K562 (cell line): ENCODE results near the gene KRTAP10-12. TPM values are rescaled to one million over a fixed set of nuclear protein-coding genes. Genes with fewer than 3 reads are reported as not detected.
A peak's percentile ranks its signal among the peaks of the same experiment; 100 is the strongest.

ENCODE experiments used
- CTCF ChIP-seq, 3 experiments: IDR thresholded peaks in 2 of 3; conservative IDR thresholded peaks in 1 of 3; 2 replicates each; pipeline ENCODE4 v1.5.1; 2011 to 2012; ENCODE audit warnings: low read length in 3 of 3, mild to moderate bottlenecking in 3 of 3, control low read depth in 2 of 3, improper control_type of control experiment in 1 of 3, inconsistent platforms in 1 of 3, low read depth in 1 of 3, mixed read lengths in 1 of 3, moderate library complexity in 1 of 3; ENCODE audit not compliant: insufficient read depth in 2 of 3
- MCM3 ChIP-seq: fragments of 450-650 bp; IDR thresholded peaks from 2 replicates; pipeline ENCODE4 v1.6.1; 2016
- REST ChIP-seq, 2 experiments: fragments of 450-650 bp; formaldehyde crosslinking in 1 of 2; IDR thresholded peaks; 2 replicates each; pipeline versions ENCODE4 v1.4.0 to v1.6.1; 2014 to 2020; ENCODE audit warnings: mild to moderate bottlenecking in 2 of 2, borderline replicate concordance in 1 of 2, low read depth in 1 of 2
- ZNF316 ChIP-seq: fragments of 450-650 bp; IDR thresholded peaks from 2 replicates; pipeline ENCODE4 v1.6.1; 2016
- polyA plus RNA-seq, 8 experiments: library from polyadenylated mRNA; depleted of rRNA in 4 of 8; stranded (reverse) in 5 of 8; unstranded in 3 of 8; fragments of >200 nt; fragmentation: Nextera tagmentation in 2 of 8; fragmentation: Illumina TruSeq in 1 of 8; extraction: Ambion mirVana in 2 of 8; extraction: Trizol in 1 of 8; gene quantifications; 2 replicates each; pipeline versions ENCODE4 v1.2.1 to v1.2.3, GENCODE V29; 2011 to 2014; ENCODE audit warnings: inconsistent platforms in 1 of 8, missing spikeins in 1 of 8
- small RNA-seq: library from RNA; depleted of rRNA; stranded (forward); fragments of <200 nt; gene quantifications from one replicate; pipeline ENCODE3, GENCODE V24; 2014
- total RNA-seq, 7 experiments: library from RNA; depleted of rRNA in 6 of 7; stranded (reverse); fragments of >200 nt in 6 of 7; fragmentation: Illumina TruSeq in 2 of 7; extraction: Trizol in 2 of 7; gene quantifications; 2 replicates each; pipeline versions ENCODE4 v1.2.1 to v1.2.3, GENCODE V29; 2011 to 2021; ENCODE audit warnings: low replicate concordance in 1 of 7

Gene KRTAP10-12
- total and polyA plus RNA-seq, 9 of the 15 experiments (the other 6 are each of a cell fraction or from before 2014, with no cell fraction given): not detected

- TF ChIP-seq REST (IDR thresholded peaks at IDR 0.05; ENCODE audit: borderline replicate concordance): peak; percentile 56; the same call in 1 of the 2 replicates
- TF ChIP-seq REST (CRISPR knock-in tag; IDR thresholded peaks at IDR 0.05; ENCODE audit: low read depth): no peak
- TF ChIP-seq CTCF (IDR thresholded peaks at IDR 0.05 in 2 of 3, conservative IDR thresholded peaks at IDR 0.05 in 1 of 3; ENCODE audit: insufficient read depth in 2 of 3, low read depth in 1 of 3, low read length in 3 of 3): peak; percentile 29 to 67 (median 35); a peak in 4 of 6 replicates
- TF ChIP-seq ZNF316: peak; percentile 91
- no peak for TF ChIP-seq MCM3
Measured at GRCh38 chr21:44742418-44743153, 45.6 kb downstream of the KRTAP10-12 start (continued).

Small RNA genes within 50 kb of the gene (small RNA-seq; reads per million reads assigned to genes)
- not detected for gene KRTAP12-6P

Other genes with a start within 250 kb of the KRTAP10-12 start
Only the 7 nearest of the 22 such genes appear.
- gene KRTAP10-10, start 59.8 kb upstream of the KRTAP10-12 start, total RNA-seq (2014; rRNA removed): not detected in 2 replicates
- not detected in 2 replicates for gene KRTAP10-10, start 59.8 kb upstream of the KRTAP10-12 start, total RNA-seq (2014; rRNA removed; fragmentation: Illumina TruSeq; extraction: Trizol)
- not detected in 2 replicates for gene KRTAP10-10, start 59.8 kb upstream of the KRTAP10-12 start, total RNA-seq (2015; rRNA removed; fragmentation: Illumina TruSeq; extraction: Trizol)
- gene KRTAP10-10, start 59.8 kb upstream of the KRTAP10-12 start, total RNA-seq (2021): not detected in 2 replicates
- gene KRTAP10-10, start 59.8 kb upstream of the KRTAP10-12 start, polyA plus RNA-seq (2011; rRNA removed): not detected in 2 replicates
- not detected in 2 replicates for gene KRTAP10-10, start 59.8 kb upstream of the KRTAP10-12 start, polyA plus RNA-seq (2014; fragmentation: Illumina TruSeq; extraction: Trizol)
- gene KRTAP10-10, start 59.8 kb upstream of the KRTAP10-12 start, polyA plus RNA-seq (2014; fragmentation: Nextera tagmentation; extraction: Ambion mirVana): not detected
- gene KRTAP10-10, start 59.8 kb upstream of the KRTAP10-12 start, polyA plus RNA-seq (2014; rRNA removed): not detected in 2 replicates
- gene KRTAP10-11, start 50.8 kb upstream of the KRTAP10-12 start, total RNA-seq (2014; rRNA removed): not detected in 2 replicates
- not detected in 2 replicates for gene KRTAP10-11, start 50.8 kb upstream of the KRTAP10-12 start, total RNA-seq (2014; rRNA removed; fragmentation: Illumina TruSeq; extraction: Trizol)
- not detected in 2 replicates for gene KRTAP10-11, start 50.8 kb upstream of the KRTAP10-12 start, total RNA-seq (2015; rRNA removed; fragmentation: Illumina TruSeq; extraction: Trizol)
- gene KRTAP10-11, start 50.8 kb upstream of the KRTAP10-12 start, total RNA-seq (2021): not detected in 2 replicates
- not detected in 2 replicates for gene KRTAP10-11, start 50.8 kb upstream of the KRTAP10-12 start, polyA plus RNA-seq (2011; rRNA removed)
- not detected in 2 replicates for gene KRTAP10-11, start 50.8 kb upstream of the KRTAP10-12 start, polyA plus RNA-seq (2014; fragmentation: Illumina TruSeq; extraction: Trizol)
- not detected for gene KRTAP10-11, start 50.8 kb upstream of the KRTAP10-12 start, polyA plus RNA-seq (2014; fragmentation: Nextera tagmentation; extraction: Ambion mirVana)
- gene KRTAP10-11, start 50.8 kb upstream of the KRTAP10-12 start, polyA plus RNA-seq (2014; rRNA removed): not detected in 2 replicates
- not detected in 2 replicates for gene KRTAP12-4, start 42.5 kb upstream of the KRTAP10-12 start, total RNA-seq (2014; rRNA removed)
- gene KRTAP12-4, start 42.5 kb upstream of the KRTAP10-12 start, total RNA-seq (2014; rRNA removed; fragmentation: Illumina TruSeq; extraction: Trizol): not detected in 2 replicates
- not detected in 2 replicates for gene KRTAP12-4, start 42.5 kb upstream of the KRTAP10-12 start, total RNA-seq (2015; rRNA removed; fragmentation: Illumina TruSeq; extraction: Trizol)
- gene KRTAP12-4, start 42.5 kb upstream of the KRTAP10-12 start, total RNA-seq (2021): not detected in 2 replicates
- not detected in 2 replicates for gene KRTAP12-4, start 42.5 kb upstream of the KRTAP10-12 start, polyA plus RNA-seq (2011; rRNA removed)
- gene KRTAP12-4, start 42.5 kb upstream of the KRTAP10-12 start, polyA plus RNA-seq (2014; fragmentation: Illumina TruSeq; extraction: Trizol): not detected in 2 replicates
- gene KRTAP12-4, start 42.5 kb upstream of the KRTAP10-12 start, polyA plus RNA-seq (2014; fragmentation: Nextera tagmentation; extraction: Ambion mirVana): not detected
- gene KRTAP12-4, start 42.5 kb upstream of the KRTAP10-12 start, polyA plus RNA-seq (2014; rRNA removed): not detected in 2 replicates
- gene KRTAP12-3, start 39.2 kb upstream of the KRTAP10-12 start, total RNA-seq (2014; rRNA removed): not detected in 2 replicates
- gene KRTAP12-3, start 39.2 kb upstream of the KRTAP10-12 start, total RNA-seq (2014; rRNA removed; fragmentation: Illumina TruSeq; extraction: Trizol): not detected in 2 replicates
- not detected in 2 replicates for gene KRTAP12-3, start 39.2 kb upstream of the KRTAP10-12 start, total RNA-seq (2015; rRNA removed; fragmentation: Illumina TruSeq; extraction: Trizol)
- gene KRTAP12-3, start 39.2 kb upstream of the KRTAP10-12 start, total RNA-seq (2021): not detected in 2 replicates
- not detected in 2 replicates for gene KRTAP12-3, start 39.2 kb upstream of the KRTAP10-12 start, polyA plus RNA-seq (2011; rRNA removed)
- gene KRTAP12-3, start 39.2 kb upstream of the KRTAP10-12 start, polyA plus RNA-seq (2014; fragmentation: Illumina TruSeq; extraction: Trizol): not detected in 2 replicates
- gene KRTAP12-3, start 39.2 kb upstream of the KRTAP10-12 start, polyA plus RNA-seq (2014; fragmentation: Nextera tagmentation; extraction: Ambion mirVana): not detected
- not detected in 2 replicates for gene KRTAP12-3, start 39.2 kb upstream of the KRTAP10-12 start, polyA plus RNA-seq (2014; rRNA removed)
- not detected in 2 replicates for gene KRTAP12-2, start 30.2 kb upstream of the KRTAP10-12 start, total RNA-seq (2014; rRNA removed)
- not detected in 2 replicates for gene KRTAP12-2, start 30.2 kb upstream of the KRTAP10-12 start, total RNA-seq (2014; rRNA removed; fragmentation: Illumina TruSeq; extraction: Trizol)
- gene KRTAP12-2, start 30.2 kb upstream of the KRTAP10-12 start, total RNA-seq (2015; rRNA removed; fragmentation: Illumina TruSeq; extraction: Trizol): not detected in 2 replicates
- not detected in 2 replicates for gene KRTAP12-2, start 30.2 kb upstream of the KRTAP10-12 start, total RNA-seq (2021)
- gene KRTAP12-2, start 30.2 kb upstream of the KRTAP10-12 start, polyA plus RNA-seq (2011; rRNA removed): not detected in 2 replicates
- not detected in 2 replicates for gene KRTAP12-2, start 30.2 kb upstream of the KRTAP10-12 start, polyA plus RNA-seq (2014; fragmentation: Illumina TruSeq; extraction: Trizol)
- not detected for gene KRTAP12-2, start 30.2 kb upstream of the KRTAP10-12 start, polyA plus RNA-seq (2014; fragmentation: Nextera tagmentation; extraction: Ambion mirVana)
- not detected in 2 replicates for gene KRTAP12-2, start 30.2 kb upstream of the KRTAP10-12 start, polyA plus RNA-seq (2014; rRNA removed)
- not detected in 2 replicates for gene KRTAP12-1, start 15.0 kb upstream of the KRTAP10-12 start, total RNA-seq (2014; rRNA removed)
- not detected in 2 replicates for gene KRTAP12-1, start 15.0 kb upstream of the KRTAP10-12 start, total RNA-seq (2014; rRNA removed; fragmentation: Illumina TruSeq; extraction: Trizol)
- not detected in 2 replicates for gene KRTAP12-1, start 15.0 kb upstream of the KRTAP10-12 start, total RNA-seq (2015; rRNA removed; fragmentation: Illumina TruSeq; extraction: Trizol)
- gene KRTAP12-1, start 15.0 kb upstream of the KRTAP10-12 start, total RNA-seq (2021): not detected in 2 replicates
- not detected in 2 replicates for gene KRTAP12-1, start 15.0 kb upstream of the KRTAP10-12 start, polyA plus RNA-seq (2011; rRNA removed)
- not detected in 2 replicates for gene KRTAP12-1, start 15.0 kb upstream of the KRTAP10-12 start, polyA plus RNA-seq (2014; fragmentation: Illumina TruSeq; extraction: Trizol)
- gene KRTAP12-1, start 15.0 kb upstream of the KRTAP10-12 start, polyA plus RNA-seq (2014; fragmentation: Nextera tagmentation; extraction: Ambion mirVana): not detected
- not detected in 2 replicates for gene KRTAP12-1, start 15.0 kb upstream of the KRTAP10-12 start, polyA plus RNA-seq (2014; rRNA removed)
- not detected in 2 replicates for gene TSPEAR, start 14.4 kb downstream of the KRTAP10-12 start, total RNA-seq (2014; rRNA removed)
- gene TSPEAR, start 14.4 kb downstream of the KRTAP10-12 start, total RNA-seq (2014; rRNA removed; fragmentation: Illumina TruSeq; extraction: Trizol): not detected in 2 replicates
- gene TSPEAR, start 14.4 kb downstream of the KRTAP10-12 start, total RNA-seq (2015; rRNA removed; fragmentation: Illumina TruSeq; extraction: Trizol): not detected in 2 replicates
- gene TSPEAR, start 14.4 kb downstream of the KRTAP10-12 start, total RNA-seq (2021): not detected in 2 replicates
- not detected in 2 replicates for gene TSPEAR, start 14.4 kb downstream of the KRTAP10-12 start, polyA plus RNA-seq (2011; rRNA removed)
- not detected in 2 replicates for gene TSPEAR, start 14.4 kb downstream of the KRTAP10-12 start, polyA plus RNA-seq (2014; fragmentation: Illumina TruSeq; extraction: Trizol)
- not detected for gene TSPEAR, start 14.4 kb downstream of the KRTAP10-12 start, polyA plus RNA-seq (2014; fragmentation: Nextera tagmentation; extraction: Ambion mirVana)
- not detected in 2 replicates for gene TSPEAR, start 14.4 kb downstream of the KRTAP10-12 start, polyA plus RNA-seq (2014; rRNA removed)